Esophagus squamous epithelium (tissue), 5 donors: Measurements from ENCODE around the gene RNF166. TPM values are rescaled to one million over a fixed set of nuclear protein-coding genes. Genes with fewer than 3 reads are reported as not detected.

Experiments
- DNase-seq: peaks from one replicate; lab custom pipeline; 2025; lab: John Stamatoyannopoulos, UW
- H3K27ac ChIP-seq, 4 donors: fragments of 200-600 bp; sonication (generic); one replicate each; pipeline ENCODE4 v1.5.1; 2016 to 2019; ENCODE audit warnings: mild to moderate bottlenecking in 1 of 4
- H3K27me3 ChIP-seq, 4 donors: fragments of 200-600 bp; sonication (generic); 1 replicate in 3 of 4; 2 replicates in 1 of 4; pipeline versions ENCODE4 v1.5.1 to v1.6.0; 2017 to 2021; ENCODE audit warnings: antibody characterized with exemption in 1 of 4
- H3K36me3 ChIP-seq, 3 donors: fragments of 200-600 bp; sonication (generic); one replicate each; pipeline ENCODE4 v1.5.1; 2016 to 2019
- H3K4me1 ChIP-seq, 3 donors: fragments of 200-600 bp; sonication (generic); one replicate each; pipeline ENCODE4 v1.5.1; 2017 to 2019
- H3K4me3 ChIP-seq, 4 donors: fragments of 200-600 bp; sonication (generic); 1 replicate in 3 of 4; 2 replicates in 1 of 4; pipeline ENCODE4 v1.5.1; 2016 to 2019; ENCODE audit warnings: mild to moderate bottlenecking in 2 of 4, moderate library complexity in 1 of 4
- H3K9me3 ChIP-seq, 3 donors: fragments of 200-600 bp; sonication (generic); one replicate each; pipeline ENCODE4 v1.5.1; 2016 to 2019
- CTCF ChIP-seq, 6 experiments: fragments of 450-650 bp in 4 of 6; fragments of 200-600 bp in 2 of 6; sonication (generic) in 2 of 6; IDR thresholded peaks; one replicate each; pipeline ENCODE4 v1.5.1; 2016 to 2019; ENCODE audit warnings: antibody characterized with exemption in 6 of 6, mild to moderate bottlenecking in 4 of 6, moderate library complexity in 4 of 6
- POLR2A ChIP-seq, 4 donors: fragments of 450-650 bp; IDR thresholded peaks; one replicate each; pipeline ENCODE4 v1.6.1; 2017; ENCODE audit warnings: antibody characterized with exemption in 4 of 4, mild to moderate bottlenecking in 4 of 4, moderate library complexity in 3 of 4
- WGBS, 2 donors: methylation state at CpG; one replicate each; pipeline ENCODE4 v1.1.5; 2018; 5-methylcytosine and 5-hydroxymethylcytosine counted together
- intact Hi-C: fragments of 100-400 bp; cut with DNase I; formaldehyde crosslinking; loops from one replicate; pipeline ENCODE4 v1.15.0; 2022
- total RNA-seq, 4 donors: library from RNA; depleted of rRNA; stranded (reverse); fragments of >200 nt; gene quantifications; one replicate each; pipeline ENCODE4 v1.1.0, GENCODE V29; 2016
- donor health status: DM: yes; HTN: yes; CAD: no.

RNF166 gene
- total RNA-seq, 4 donors from 2014 or later, result 7.1 to 16.8 (median 9.6) TPM

- intact Hi-C loops, result no loop called here
- no peak for DNase-seq
- 80 to 87% methylated on average over 2 to 3 of the region's 37 CpGs for WGBS, 2 donors
- peaks cover 10 to 42% (median 11%) of the 10 kb centered on the region in 3 donors for H3K36me3 ChIP-seq
- peaks cover 5 to 15% (median 14%) of the 10 kb centered on the region in 3 donors for H3K4me1 ChIP-seq
- no peak overlapping the region for H3K27ac ChIP-seq
- H3K4me3 ChIP-seq, result no peak overlapping the region
- no peaks in the 10 kb centered on the region for H3K9me3 ChIP-seq
- peaks cover 0 to 49% (median 0%) of the 10 kb centered on the region in 4 donors for H3K27me3 ChIP-seq
- no peak for TF ChIP-seq POLR2A (IDR thresholded peaks at IDR 0.05)
- no peak for TF ChIP-seq CTCF (IDR thresholded peaks at IDR 0.05)
Observed at GRCh38 chr16:88694221-88695087, 11.8 kb downstream of the RNF166 start.

- H3K4me1 ChIP-seq, result peaks cover 5 to 14% (median 14%) of the 10 kb centered on the region in 3 donors
- intact Hi-C loops, result no loop called here
- no peaks in the 10 kb centered on the region for H3K9me3 ChIP-seq
- 71 to 90% methylated on average over 2 to 6 of the region's 39 CpGs for WGBS, 2 donors
- H3K27me3 ChIP-seq, result peaks cover 0 to 57% (median 2%) of the 10 kb centered on the region in 4 donors
- H3K27ac ChIP-seq, result no peak overlapping the region
- DNase-seq, result no peak
- peaks cover 10 to 33% (median 11%) of the 10 kb centered on the region in 3 donors for H3K36me3 ChIP-seq
- no peak overlapping the region for H3K4me3 ChIP-seq
- no peak for TF ChIP-seq CTCF (IDR thresholded peaks at IDR 0.05)
Observed at GRCh38 chr16:88693420-88694177, 12.6 kb downstream of the RNF166 start.

- peaks cover 8 to 26% (median 9%) of the 10 kb centered on the region in 3 donors for H3K36me3 ChIP-seq
- peaks cover 5 to 20% (median 14%) of the 10 kb centered on the region in 3 donors for H3K4me1 ChIP-seq
- intact Hi-C loops, result no loop called here
- peaks cover 0 to 65% (median 3%) of the 10 kb centered on the region in 4 donors for H3K27me3 ChIP-seq
- WGBS, 2 donors, result 74 to 80% methylated on average over 8 to 10 of the region's 10 CpGs
- no peak for TF ChIP-seq POLR2A (IDR thresholded peaks at IDR 0.05)
- no peak for TF ChIP-seq CTCF (IDR thresholded peaks at IDR 0.05)
- no peak overlapping the region for H3K27ac ChIP-seq
- DNase-seq, result no peak
- no peak overlapping the region for H3K4me3 ChIP-seq
- no peaks in the 10 kb centered on the region for H3K9me3 ChIP-seq
Observed at GRCh38 chr16:88692861-88693260, 13.3 kb downstream of the RNF166 start.

- whole genome bisulfite sequencing, 2 donors, result 43% methylated on average over 7 of the region's 26 CpGs; no CpG with 5 or more reads in 1 of the 2 donors
Observed at GRCh38 chr16:88691924-88692560, 14.2 kb downstream of the RNF166 start.

More at GRCh38 chr16:88691924-88692560, 14.2 kb downstream of the RNF166 start:
- TF ChIP-seq CTCF (IDR thresholded peaks at IDR 0.05), result no peak
- DNase-seq, result no peak
- H3K4me1 ChIP-seq, result peaks cover 5 to 25% (median 15%) of the 10 kb centered on the region in 3 donors
- no peaks in the 10 kb centered on the region for H3K9me3 ChIP-seq
- H3K4me3 ChIP-seq, result no peak overlapping the region
- H3K27ac ChIP-seq, result no peak overlapping the region
- H3K27me3 ChIP-seq, result peaks cover 0 to 73% (median 3%) of the 10 kb centered on the region in 4 donors
- intact Hi-C loops, result no loop called here
- H3K36me3 ChIP-seq, result peaks cover 1 to 18% (median 1%) of the 10 kb centered on the region in 3 donors
